Neuronal stem cell (in vitro differentiated cells): Measurements from ENCODE around the gene STAB2.
A peak's percentile ranks its signal among the peaks of the same experiment; 100 is the strongest.

ENCODE experiments used
- DNase-seq: peaks from one replicate; pipeline ENCODE4 v3.0.0-alpha.2; 2013; ENCODE audit warnings: low spot score
- H2AFZ ChIP-seq: one replicate; pipeline ENCODE4 v1.6.1; 2013; ENCODE audit warnings: mild to moderate bottlenecking, low read length, inconsistent platforms
- H2AK5ac ChIP-seq: 2 replicates; pipeline ENCODE4 v1.6.1; 2013; ENCODE audit warnings: low read depth, mild to moderate bottlenecking, inconsistent platforms, low read length, moderate library complexity, mixed read lengths
- H2BK120ac ChIP-seq: 2 replicates; pipeline ENCODE4 v1.6.1; 2013; ENCODE audit warnings: low read depth, mild to moderate bottlenecking, inconsistent platforms, low read length, moderate library complexity, mixed read lengths
- H2BK12ac ChIP-seq: one replicate; pipeline ENCODE4 v1.6.1; 2013; ENCODE audit warnings: low read length, inconsistent platforms
- H2BK15ac ChIP-seq: 2 replicates; pipeline ENCODE4 v1.6.1; 2013; ENCODE audit warnings: mild to moderate bottlenecking, low read length, inconsistent platforms, mixed read lengths
- H2BK5ac ChIP-seq: one replicate; pipeline ENCODE4 v1.6.1; 2013; ENCODE audit warnings: inconsistent platforms, mild to moderate bottlenecking, low read length, moderate library complexity
- H3K14ac ChIP-seq: one replicate; pipeline ENCODE4 v1.6.1; 2013; ENCODE audit warnings: low read length, inconsistent platforms
- H3K18ac ChIP-seq: 2 replicates; pipeline ENCODE4 v1.6.1; 2013; ENCODE audit warnings: low read length, inconsistent platforms
- H3K23ac ChIP-seq: 2 replicates; pipeline ENCODE4 v1.6.1; 2013; ENCODE audit warnings: low read depth, mild to moderate bottlenecking, mixed read lengths, low read length, inconsistent platforms; ENCODE audit not compliant: poor library complexity
- H3K27ac ChIP-seq: replicated peaks from 3 replicates; pipeline ENCODE4 v1.5.1; 2013; ENCODE audit warnings: low read length, inconsistent platforms
- H3K27me3 ChIP-seq, 3 experiments: 2 replicates each; pipeline ENCODE4 v1.6.1; 2013; ENCODE audit warnings: low read length in 3 of 3, mild to moderate bottlenecking in 2 of 3, inconsistent platforms in 1 of 3, low read depth in 1 of 3, mixed read lengths in 1 of 3, moderate library complexity in 1 of 3; ENCODE audit not compliant: control insufficient read depth in 3 of 3, insufficient read depth in 3 of 3
- H3K36me3 ChIP-seq, 2 donors: replicated peaks in 1 of 2; 2 replicates each; pipeline ENCODE4 v1.6.1; 2013; ENCODE audit warnings: low read length in 2 of 2; ENCODE audit not compliant: control insufficient read depth in 2 of 2, insufficient read depth in 2 of 2
- H3K4ac ChIP-seq: 2 replicates; pipeline ENCODE4 v1.6.1; 2013; ENCODE audit warnings: inconsistent platforms, mild to moderate bottlenecking, low read length, moderate library complexity
- H3K4me1 ChIP-seq, 2 donors: 1 replicate in 1 of 2; 2 replicates in 1 of 2; pipeline ENCODE4 v1.6.1; 2013; ENCODE audit warnings: low read length in 2 of 2, low read depth in 1 of 2; ENCODE audit not compliant: control insufficient read depth in 2 of 2, insufficient read depth in 1 of 2
- H3K4me2 ChIP-seq: one replicate; pipeline ENCODE4 v1.6.1; 2013; ENCODE audit warnings: mild to moderate bottlenecking, low read length, inconsistent platforms; ENCODE audit not compliant: insufficient read depth, poor library complexity, severe bottlenecking
- H3K4me3 ChIP-seq, 2 donors: 2 replicates each; pipeline ENCODE4 v1.5.1; 2013; ENCODE audit warnings: low read length in 2 of 2, mild to moderate bottlenecking in 2 of 2, inconsistent platforms in 1 of 2, moderate library complexity in 1 of 2
- H3K79me1 ChIP-seq: one replicate; pipeline ENCODE4 v1.6.1; 2013; ENCODE audit warnings: low read depth, mild to moderate bottlenecking, inconsistent platforms, low read length, moderate library complexity
- H3K9ac ChIP-seq: one replicate; pipeline ENCODE4 v1.6.1; 2013; ENCODE audit warnings: mild to moderate bottlenecking, low read depth, low read length, inconsistent platforms; ENCODE audit not compliant: poor library complexity
- H3K9me3 ChIP-seq, 2 donors: replicated peaks in 1 of 2; 2 replicates each; pipeline versions ENCODE3 to v1.6.1; 2013; ENCODE audit warnings: low read length in 2 of 2, mild to moderate bottlenecking in 2 of 2, inconsistent platforms in 1 of 2, low read depth in 1 of 2, mixed read lengths in 1 of 2, moderate library complexity in 1 of 2; ENCODE audit not compliant: control insufficient read depth in 2 of 2, insufficient read depth in 1 of 2
- H4K8ac ChIP-seq: one replicate; pipeline ENCODE4 v1.6.1; 2013; ENCODE audit warnings: low read depth, mild to moderate bottlenecking, inconsistent platforms, low read length, moderate library complexity
- H4K91ac ChIP-seq: one replicate; pipeline ENCODE4 v1.6.1; 2013; ENCODE audit warnings: low read length, low read depth, mild to moderate bottlenecking, inconsistent platforms; ENCODE audit not compliant: poor library complexity
- WGBS, 2 donors: extraction: QIAGEN DNeasy Blood & Tissue Kit; methylation state at CpG; one replicate each; pipeline ENCODE4 v1.1.7; 2013; ENCODE audit warnings: missing lambda C conversion rate in 2 of 2, mixed read lengths in 1 of 2; ENCODE audit not compliant: insufficient read length in 2 of 2, insufficient replicate concordance in 1 of 2; ENCODE audit errors: extremely low coverage in 2 of 2; 5-methylcytosine and 5-hydroxymethylcytosine counted together

STAB2 gene

DNA sequence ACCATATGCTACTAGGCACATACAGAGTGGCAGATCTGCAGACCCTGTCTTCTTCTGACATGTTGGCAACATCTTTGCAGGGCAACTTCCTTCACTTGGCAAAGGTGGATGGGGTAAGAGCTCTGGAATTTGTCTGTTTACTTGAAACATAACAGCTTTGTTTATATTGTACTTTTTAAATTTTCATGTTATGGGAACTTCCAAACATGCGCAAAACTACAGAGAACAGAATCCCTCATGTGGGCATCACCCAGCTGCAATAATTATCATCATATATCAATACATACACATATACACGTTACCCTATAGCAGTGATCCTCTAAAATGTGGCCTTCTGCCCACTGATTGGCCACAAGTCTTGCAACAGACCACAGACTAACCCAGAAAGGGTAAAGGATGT is 103.4 kb downstream of the STAB2 start:
- Histone ChIP-seq H2AK5ac (no peak overlapping the region), H3K4me1 (no peaks in the 10 kb centered on the region), H2BK5ac (no peak overlapping the region), H3K27ac (no peak overlapping the region), H4K91ac (no peak overlapping the region), H3K14ac (no peak overlapping the region), H3K36me3 (no peaks in the 10 kb centered on the region), H2BK12ac (no peak overlapping the region), H3K27me3 (no peaks in the 10 kb centered on the region), H3K4me2 (no peak overlapping the region), H2BK15ac (no peak overlapping the region), H3K4ac (no peak overlapping the region), H3K23ac (no peak overlapping the region), H3K9me3 (no peaks in the 10 kb centered on the region), H3K79me1 (no peaks in the 10 kb centered on the region), H2AFZ (no peak overlapping the region), H4K8ac (no peak overlapping the region), H2BK120ac (no peak overlapping the region), H3K9ac (no peak overlapping the region), H3K4me3 (no peak overlapping the region), H3K18ac (no peak overlapping the region)
- WGBS, 2 donors: no CpG with 5 or more reads among the region's 2 CpGs
- no peak for DNase-seq

DNA sequence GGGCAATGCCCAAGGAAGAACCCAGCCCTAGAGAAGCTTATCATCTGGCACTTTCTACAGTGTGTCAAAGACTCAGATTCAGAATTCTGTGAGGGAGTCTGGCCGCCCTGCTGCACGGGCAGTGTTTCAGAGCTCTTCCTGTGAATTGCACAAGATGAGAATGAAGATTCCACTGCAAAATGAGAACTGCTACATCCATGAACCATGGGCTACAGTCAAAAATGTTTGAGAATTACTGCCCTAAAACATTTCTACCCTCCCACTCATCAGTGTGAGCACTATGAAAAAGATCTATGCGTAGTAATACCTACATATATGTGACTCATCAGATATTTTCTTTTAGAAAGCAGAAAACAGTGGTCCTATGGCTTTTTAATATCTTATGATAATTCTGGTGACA is 104.0 kb downstream of the STAB2 start:
- Histone ChIP-seq H2BK5ac (no peak overlapping the region), H3K4ac (no peak overlapping the region), H2BK15ac (no peak overlapping the region), H3K4me3 (no peak overlapping the region), H3K4me2 (no peak overlapping the region), H3K23ac (no peak overlapping the region), H3K9ac (no peak overlapping the region), H2AK5ac (no peak overlapping the region), H3K18ac (no peak overlapping the region), H3K27me3 (no peaks in the 10 kb centered on the region), H3K4me1 (no peaks in the 10 kb centered on the region), H2AFZ (no peak overlapping the region), H3K9me3 (no peaks in the 10 kb centered on the region), H3K14ac (no peak overlapping the region), H4K91ac (no peak overlapping the region), H3K27ac (no peak overlapping the region), H3K36me3 (no peaks in the 10 kb centered on the region), H3K79me1 (no peaks in the 10 kb centered on the region), H4K8ac (no peak overlapping the region), H2BK120ac (no peak overlapping the region), H2BK12ac (no peak overlapping the region)
- no peak for DNase-seq
- WGBS, 2 donors: no CpG with 5 or more reads among the region's 3 CpGs

DNA sequence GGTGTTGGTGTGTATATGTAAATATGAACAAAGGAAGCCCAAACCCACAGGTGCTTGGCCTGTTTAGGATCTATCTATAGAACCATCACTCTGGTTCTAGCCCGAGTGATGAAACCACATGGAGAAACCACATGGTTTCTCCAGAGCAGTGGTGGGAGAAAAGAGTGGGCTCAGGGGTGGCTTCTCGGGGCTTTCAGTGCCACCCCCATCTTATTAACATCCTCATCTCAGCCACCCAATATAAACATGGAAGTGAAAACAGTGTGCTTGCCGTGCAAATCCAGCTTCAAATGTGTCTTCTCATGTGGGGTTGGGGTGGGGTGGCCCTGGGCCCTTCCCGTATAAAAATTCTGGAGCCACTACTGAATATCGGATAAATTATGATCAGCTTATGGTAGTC is 109.0 kb downstream of the STAB2 start:
- no CpG with 5 or more reads among the region's 5 CpGs for WGBS, 2 donors
- Histone ChIP-seq H4K8ac (no peak overlapping the region), H3K23ac (no peak overlapping the region), H3K4me3 (no peak overlapping the region), H3K27me3 (peaks cover 0 to 14% (median 0%) of the 10 kb centered on the region in 3 experiments), H3K27ac (no peak overlapping the region), H3K4me1 (no peaks in the 10 kb centered on the region), H3K18ac (no peak overlapping the region), H3K14ac (no peak overlapping the region), H2BK15ac (no peak overlapping the region), H3K36me3 (no peaks in the 10 kb centered on the region), H2AFZ (no peak overlapping the region), H3K9me3 (no peaks in the 10 kb centered on the region), H2BK5ac (no peak overlapping the region), H2BK120ac (no peak overlapping the region), H2BK12ac (no peak overlapping the region), H3K4me2 (no peak overlapping the region), H3K4ac (no peak overlapping the region), H3K9ac (no peak overlapping the region), H3K79me1 (no peaks in the 10 kb centered on the region), H4K91ac (no peak overlapping the region), H2AK5ac (no peak overlapping the region)
- DNase-seq: no peak

GRCh38 chr12:103697971-103698751 is 111.1 kb downstream of the STAB2 start:
- Histone ChIP-seq H3K9me3 (no peaks in the 10 kb centered on the region), H2AK5ac (no peak overlapping the region), H3K9ac (peak overlapping the region; percentile 36), H3K23ac (no peak overlapping the region), H2AFZ (no peak overlapping the region), H3K4me1 (no peaks in the 10 kb centered on the region), H2BK5ac (no peak overlapping the region), H3K36me3 (no peaks in the 10 kb centered on the region), H4K8ac (no peak overlapping the region), H3K4ac (no peak overlapping the region), H3K18ac (peak overlapping the region; percentile 27), H2BK120ac (no peak overlapping the region), H3K27me3 (peaks cover 0 to 14% (median 0%) of the 10 kb centered on the region in 3 experiments), H3K79me1 (no peaks in the 10 kb centered on the region), H2BK15ac (no peak overlapping the region), H4K91ac (no peak overlapping the region), H3K4me3 (peak overlapping the region in 1 of 2 donors; percentile 42), H3K27ac (no peak overlapping the region), H2BK12ac (no peak overlapping the region), H3K4me2 (no peak overlapping the region), H3K14ac (no peak overlapping the region)
- no CpG with 5 or more reads among the region's 9 CpGs for WGBS, 2 donors
- no peak for DNase-seq
